H1 (cell line): ENCODE data around the gene SKP2.

Source experiments
- EGR1 ChIP-seq: IDR thresholded peaks from 2 replicates; pipeline ENCODE4 v1.6.1; 2011; ENCODE audit warnings: low read depth, low read length, borderline replicate concordance
- EP300 ChIP-seq, 2 experiments: IDR thresholded peaks; 1 replicate in 1 of 2; 2 replicates in 1 of 2; pipeline ENCODE4 v1.6.1; 2011 to 2012; ENCODE audit warnings: low read depth in 2 of 2, low read length in 2 of 2, mild to moderate bottlenecking in 2 of 2, borderline replicate concordance in 1 of 2, inconsistent platforms in 1 of 2, moderate library complexity in 1 of 2
- EZH2 ChIP-seq: fragments of 200-600 bp; sonication (generic); IDR thresholded peaks from 2 replicates; pipeline ENCODE4 v1.7.1; 2012; ENCODE audit warnings: low read depth, mild to moderate bottlenecking, moderate library complexity, low read length, inconsistent platforms; ENCODE audit not compliant: severe bottlenecking
- GABPA ChIP-seq: IDR thresholded peaks from 2 replicates; pipeline ENCODE4 v1.6.1; 2011; ENCODE audit warnings: mild to moderate bottlenecking, low read length, moderate library complexity, borderline replicate concordance; ENCODE audit not compliant: insufficient read depth
- JUND ChIP-seq: IDR thresholded peaks from 2 replicates; pipeline ENCODE4 v1.6.1; 2011; ENCODE audit warnings: mild to moderate bottlenecking, improper control_type of control experiment, low read length
- POLR2A ChIP-seq, 2 experiments: IDR thresholded peaks; 1 replicate in 1 of 2; 2 replicates in 1 of 2; pipeline ENCODE4 v1.6.1; 2011; ENCODE audit warnings: low read depth in 2 of 2, low read length in 2 of 2, mild to moderate bottlenecking in 2 of 2; ENCODE audit errors: control extremely low read depth in 1 of 2
- POLR2AphosphoS5 ChIP-seq: IDR thresholded peaks from 2 replicates; pipeline ENCODE4 v1.6.1; 2011; ENCODE audit warnings: low read depth, low read length
- SIN3A ChIP-seq, 2 experiments: IDR thresholded peaks in 1 of 2; conservative IDR thresholded peaks in 1 of 2; 2 replicates each; pipeline ENCODE4 v1.6.1; 2011 to 2012; ENCODE audit warnings: low read length in 2 of 2, improper control_type of control experiment in 1 of 2, low read depth in 1 of 2, mild to moderate bottlenecking in 1 of 2
- SP1 ChIP-seq: IDR thresholded peaks from 2 replicates; pipeline ENCODE4 v1.6.1; 2011; ENCODE audit warnings: low read depth, low read length
- SP4 ChIP-seq: IDR thresholded peaks from 2 replicates; pipeline ENCODE4 v1.6.1; 2012; ENCODE audit warnings: low read length, inconsistent platforms
- TAF1 ChIP-seq: IDR thresholded peaks from 2 replicates; pipeline ENCODE4 v1.6.1; 2011; ENCODE audit warnings: mild to moderate bottlenecking, low read depth, low read length
- TF ChIP-seq, protein P1 (sequence below), 3 experiments: IDR thresholded peaks; 1 replicate in 2 of 3; 2 replicates in 1 of 3; pipeline versions ENCODE4 v1.5.1 to v1.6.1; 2011; ENCODE audit warnings: low read length in 3 of 3, mild to moderate bottlenecking in 3 of 3, inconsistent platforms in 2 of 3, low read depth in 1 of 3, moderate library complexity in 1 of 3; ENCODE audit not compliant: insufficient read depth in 1 of 3; ENCODE audit errors: control extremely low read depth in 1 of 3
- TF ChIP-seq, protein P2 (sequence below): IDR thresholded peaks from 2 replicates; pipeline ENCODE4 v1.6.1; 2012; ENCODE audit warnings: inconsistent platforms

- TF ChIP-seq SP4 (no peak), POLR2A (IDR thresholded peaks at IDR 0.05; ENCODE audit: control extremely low read depth in 1 of 2, low read depth in 2 of 2, low read length in 2 of 2) (no peak), SIN3A (conservative IDR thresholded peaks at IDR 0.05 in 1 of 2, IDR thresholded peaks at IDR 0.05 in 1 of 2; ENCODE audit: low read depth in 1 of 2, low read length in 2 of 2) (no peak), EZH2 (no peak), EP300 (IDR thresholded peaks at IDR 0.05; ENCODE audit: borderline replicate concordance in 1 of 2, low read depth in 2 of 2, low read length in 2 of 2) (no peak), TAF1 (no peak), POLR2AphosphoS5 (no peak), SP1 (no peak), EGR1 (no peak), JUND (no peak), GABPA (no peak)
- TF ChIP-seq, protein P1, sequence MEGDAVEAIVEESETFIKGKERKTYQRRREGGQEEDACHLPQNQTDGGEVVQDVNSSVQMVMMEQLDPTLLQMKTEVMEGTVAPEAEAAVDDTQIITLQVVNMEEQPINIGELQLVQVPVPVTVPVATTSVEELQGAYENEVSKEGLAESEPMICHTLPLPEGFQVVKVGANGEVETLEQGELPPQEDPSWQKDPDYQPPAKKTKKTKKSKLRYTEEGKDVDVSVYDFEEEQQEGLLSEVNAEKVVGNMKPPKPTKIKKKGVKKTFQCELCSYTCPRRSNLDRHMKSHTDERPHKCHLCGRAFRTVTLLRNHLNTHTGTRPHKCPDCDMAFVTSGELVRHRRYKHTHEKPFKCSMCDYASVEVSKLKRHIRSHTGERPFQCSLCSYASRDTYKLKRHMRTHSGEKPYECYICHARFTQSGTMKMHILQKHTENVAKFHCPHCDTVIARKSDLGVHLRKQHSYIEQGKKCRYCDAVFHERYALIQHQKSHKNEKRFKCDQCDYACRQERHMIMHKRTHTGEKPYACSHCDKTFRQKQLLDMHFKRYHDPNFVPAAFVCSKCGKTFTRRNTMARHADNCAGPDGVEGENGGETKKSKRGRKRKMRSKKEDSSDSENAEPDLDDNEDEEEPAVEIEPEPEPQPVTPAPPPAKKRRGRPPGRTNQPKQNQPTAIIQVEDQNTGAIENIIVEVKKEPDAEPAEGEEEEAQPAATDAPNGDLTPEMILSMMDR (IDR thresholded peaks at IDR 0.05; ENCODE audit: control extremely low read depth in 1 of 3, insufficient read depth in 1 of 3, low read depth in 1 of 3, low read length in 3 of 3) = no peak
- TF ChIP-seq, protein P2, sequence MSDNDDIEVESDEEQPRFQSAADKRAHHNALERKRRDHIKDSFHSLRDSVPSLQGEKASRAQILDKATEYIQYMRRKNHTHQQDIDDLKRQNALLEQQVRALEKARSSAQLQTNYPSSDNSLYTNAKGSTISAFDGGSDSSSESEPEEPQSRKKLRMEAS = no peak
Observed at GRCh38 chr5:36156619-36157018, 4.7 kb downstream of the SKP2 start.
